HCT116 (cell line): Measurements from ENCODE around the gene TRPC4.

Experiments
- CEBPB ChIP-seq: IDR thresholded peaks from 2 replicates; pipeline ENCODE4 v1.6.1; 2012; ENCODE audit warnings: low read depth
- CTCF ChIP-seq, 3 experiments: fragments of 200-600 bp in 1 of 3; sonication (generic) in 1 of 3; IDR thresholded peaks in 2 of 3; conservative IDR thresholded peaks in 1 of 3; 2 replicates each; pipeline ENCODE4 v1.5.1; 2012 to 2017; ENCODE audit warnings: low read depth in 2 of 3, low read length in 2 of 3, antibody characterized with exemption in 1 of 3, borderline replicate concordance in 1 of 3, control low read depth in 1 of 3, mild to moderate bottlenecking in 1 of 3, mixed read lengths in 1 of 3, mixed run types in 1 of 3, moderate library complexity in 1 of 3; ENCODE audit not compliant: insufficient read depth in 1 of 3
- EZH2 ChIP-seq: fragments of 200-600 bp; sonication (generic); IDR thresholded peaks from 2 replicates; pipeline ENCODE4 v1.6.1; 2017; ENCODE audit warnings: antibody characterized with exemption, mixed run types
- POLR2A ChIP-seq: IDR thresholded peaks from 2 replicates; pipeline ENCODE4 v1.7.0; 2011; ENCODE audit warnings: borderline replicate concordance; ENCODE audit not compliant: insufficient read depth, insufficient read length; ENCODE audit errors: extremely low read depth

- no peak for TF ChIP-seq EZH2
- no peak for TF ChIP-seq POLR2A
- no peak for TF ChIP-seq CTCF (IDR thresholded peaks at IDR 0.05 in 2 of 3, conservative IDR thresholded peaks at IDR 0.05 in 1 of 3; ENCODE audit: borderline replicate concordance in 1 of 3, insufficient read depth in 1 of 3, low read depth in 2 of 3, low read length in 2 of 3)
- no peak for TF ChIP-seq CEBPB
Measured at GRCh38 chr13:37905736-37906135, 36.2 kb upstream of the TRPC4 start.
